Limb (tissue), 2 donors: Measurements from ENCODE around the gene DCLK3.

Experiments
- DNase-seq, 2 donors: peaks; one replicate each; pipeline ENCODE4 v3.0.0-alpha.2; 2016; ENCODE audit errors: extremely low spot score in 2 of 2

DCLK3 gene, protein sequence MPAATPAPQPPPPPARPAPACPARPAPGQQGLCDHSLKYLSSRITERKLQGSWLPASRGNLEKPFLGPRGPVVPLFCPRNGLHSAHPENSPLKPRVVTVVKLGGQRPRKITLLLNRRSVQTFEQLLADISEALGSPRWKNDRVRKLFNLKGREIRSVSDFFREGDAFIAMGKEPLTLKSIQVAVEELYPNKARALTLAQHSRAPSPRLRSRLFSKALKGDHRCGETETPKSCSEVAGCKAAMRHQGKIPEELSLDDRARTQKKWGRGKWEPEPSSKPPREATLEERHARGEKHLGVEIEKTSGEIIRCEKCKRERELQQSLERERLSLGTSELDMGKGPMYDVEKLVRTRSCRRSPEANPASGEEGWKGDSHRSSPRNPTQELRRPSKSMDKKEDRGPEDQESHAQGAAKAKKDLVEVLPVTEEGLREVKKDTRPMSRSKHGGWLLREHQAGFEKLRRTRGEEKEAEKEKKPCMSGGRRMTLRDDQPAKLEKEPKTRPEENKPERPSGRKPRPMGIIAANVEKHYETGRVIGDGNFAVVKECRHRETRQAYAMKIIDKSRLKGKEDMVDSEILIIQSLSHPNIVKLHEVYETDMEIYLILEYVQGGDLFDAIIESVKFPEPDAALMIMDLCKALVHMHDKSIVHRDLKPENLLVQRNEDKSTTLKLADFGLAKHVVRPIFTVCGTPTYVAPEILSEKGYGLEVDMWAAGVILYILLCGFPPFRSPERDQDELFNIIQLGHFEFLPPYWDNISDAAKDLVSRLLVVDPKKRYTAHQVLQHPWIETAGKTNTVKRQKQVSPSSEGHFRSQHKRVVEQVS

DNA sequence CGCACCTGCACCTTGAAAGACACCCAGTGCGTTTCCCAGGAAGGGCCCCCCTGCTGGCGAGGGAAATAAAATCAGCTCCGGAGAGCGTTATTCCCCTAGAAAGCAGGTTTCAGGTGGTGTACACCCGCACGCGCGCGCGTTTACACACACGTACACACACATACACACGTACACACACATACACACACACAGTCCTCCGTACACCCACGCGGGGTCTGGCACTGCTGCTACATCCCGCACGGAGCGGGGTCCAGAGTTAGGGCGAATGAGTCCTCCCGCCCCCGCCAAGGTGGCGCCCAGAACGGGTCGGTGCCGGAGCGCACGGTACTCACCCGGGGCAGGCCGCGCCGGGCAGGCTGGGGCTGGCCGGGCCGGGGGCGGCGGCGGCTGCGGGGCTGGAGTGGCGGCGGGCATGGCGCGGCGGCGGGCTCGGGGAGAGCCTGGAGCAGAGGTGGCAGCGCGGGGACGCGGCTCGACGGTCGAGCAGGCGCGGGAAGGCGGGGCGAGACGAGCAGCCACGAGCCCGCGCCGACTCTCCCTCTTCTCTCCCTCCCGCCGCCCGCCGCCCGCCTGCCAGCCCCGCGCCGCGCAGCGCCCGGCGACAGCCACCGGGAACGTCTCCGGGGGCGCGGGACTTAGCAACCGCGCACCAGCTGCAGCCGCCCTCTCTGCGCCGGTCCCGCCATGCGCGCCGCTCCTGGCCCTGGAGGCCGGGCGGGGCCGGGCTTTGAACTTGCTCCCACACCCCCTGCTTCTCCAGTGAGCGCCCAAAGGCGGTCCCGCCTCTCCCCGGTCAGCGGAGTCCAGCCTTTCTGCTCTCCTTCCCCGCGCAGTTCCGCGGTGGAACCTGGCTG is at the start of gene DCLK3:
TSS of gene DCLK3 (minus strand) at position 704 of the 854 bp plus-strand sequence. CDS start at position 414, 290 bp downstream.
- peak in 1 of 2 donors; percentile 64 for DNase-seq

DNA sequence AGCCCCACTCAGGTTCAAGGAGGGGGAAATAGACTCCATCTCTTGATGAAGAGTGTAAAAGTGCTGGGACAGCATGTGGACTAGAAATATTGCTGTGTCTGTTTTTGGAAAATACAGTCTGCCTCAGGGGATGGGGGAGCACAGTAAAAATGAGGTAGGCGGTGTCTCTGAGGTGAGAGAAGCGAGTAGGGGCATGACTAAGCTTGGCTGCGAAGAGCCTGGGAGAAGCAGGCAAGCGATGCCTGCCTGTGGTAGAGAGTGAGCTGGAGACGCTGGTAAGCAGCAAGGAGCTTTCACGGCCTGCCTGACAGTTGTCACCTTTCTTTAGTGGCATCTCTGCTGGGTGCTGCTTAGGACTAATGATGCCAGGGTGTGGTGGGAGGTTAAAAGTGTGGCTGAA is 49.0 kb upstream of the DCLK3 start:
- no peak for DNase-seq

- DNase-seq: no peak
Observed at GRCh38 chr3:36812240-36812639, 47.9 kb upstream of the DCLK3 start.

DNA sequence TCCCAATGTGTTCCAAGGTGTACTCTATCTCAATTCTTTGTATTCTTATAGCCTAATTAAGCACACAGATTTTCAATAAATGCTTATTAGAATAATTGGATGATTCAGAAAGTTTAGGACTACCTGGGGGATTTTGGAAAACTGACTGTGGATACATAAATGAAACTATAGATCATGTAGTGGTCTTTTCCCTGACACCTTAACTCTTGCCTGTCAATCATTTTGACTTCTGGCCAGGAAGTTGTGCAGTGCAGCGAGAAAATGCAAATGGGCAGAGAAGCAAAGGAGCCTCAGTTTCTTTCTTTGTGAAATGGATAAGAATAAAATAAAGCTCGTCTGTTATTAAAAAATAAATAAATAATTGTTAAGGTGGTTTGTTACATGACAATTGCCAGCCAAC is 47.4 kb upstream of the DCLK3 start:
- DNase-seq: no peak

DNA sequence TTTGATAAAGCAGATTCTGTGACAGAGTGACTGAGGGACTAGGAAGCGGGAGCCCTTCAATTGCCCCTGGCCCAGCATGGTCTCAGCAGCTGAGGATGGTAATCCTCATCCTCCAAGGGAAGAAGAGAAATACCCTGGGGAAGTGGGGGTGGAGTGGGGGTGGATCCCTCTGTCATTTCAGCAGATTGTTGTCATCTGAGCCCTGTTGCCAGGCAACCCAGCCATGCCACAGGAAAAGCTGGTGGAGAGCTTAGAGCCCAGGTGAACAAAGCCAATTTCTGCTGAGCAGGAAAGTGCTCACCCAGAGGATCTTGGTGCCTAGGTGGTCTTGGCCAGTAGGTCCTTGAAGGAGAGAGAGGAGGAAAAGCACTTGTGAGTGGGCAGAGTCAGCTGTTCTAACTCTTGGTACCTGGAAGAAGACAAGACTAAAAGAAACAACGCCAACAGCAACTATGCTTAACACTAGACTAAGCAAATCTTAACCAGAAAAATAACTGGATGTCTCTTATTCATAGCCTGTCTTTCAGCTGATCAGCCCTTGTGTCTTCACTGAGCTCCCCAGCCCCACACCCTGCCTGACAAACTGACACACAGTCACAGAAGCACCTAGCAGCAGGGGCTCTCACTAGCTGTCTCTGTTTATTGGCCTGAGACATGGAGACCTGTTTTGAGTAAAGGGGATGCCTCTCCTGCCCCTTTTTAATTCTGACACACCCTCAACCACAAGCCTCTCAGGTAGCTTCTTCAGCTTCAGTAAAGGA is 40.1 kb upstream of the DCLK3 start:
- DNase-seq: no peak

- DNase-seq: no peak
Observed at GRCh38 chr3:36803091-36803791, 38.9 kb upstream of the DCLK3 start.

GRCh38 chr3:36800533-36801116 is 36.3 kb upstream of the DCLK3 start:
- DNase-seq: no peak

DNA sequence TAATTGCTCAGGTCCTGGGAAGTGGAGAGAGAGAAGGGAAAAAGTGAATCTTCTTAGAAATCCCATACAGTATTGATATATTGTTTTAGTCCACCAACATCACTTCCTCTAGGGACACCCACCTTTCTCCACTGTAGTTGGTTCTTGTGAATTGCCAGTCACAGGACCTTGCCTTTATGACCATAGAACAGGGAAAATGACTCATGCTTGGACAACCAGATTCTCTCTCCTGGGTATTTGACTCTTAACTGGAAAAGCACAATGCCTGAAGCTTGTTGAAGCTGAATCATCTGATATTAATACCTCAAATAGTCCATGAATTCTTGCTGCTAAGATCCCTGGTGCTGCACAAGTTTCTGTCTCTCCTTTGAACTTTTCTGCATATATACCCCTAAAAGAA is 32.5 kb upstream of the DCLK3 start:
- no peak for DNase-seq

DNA sequence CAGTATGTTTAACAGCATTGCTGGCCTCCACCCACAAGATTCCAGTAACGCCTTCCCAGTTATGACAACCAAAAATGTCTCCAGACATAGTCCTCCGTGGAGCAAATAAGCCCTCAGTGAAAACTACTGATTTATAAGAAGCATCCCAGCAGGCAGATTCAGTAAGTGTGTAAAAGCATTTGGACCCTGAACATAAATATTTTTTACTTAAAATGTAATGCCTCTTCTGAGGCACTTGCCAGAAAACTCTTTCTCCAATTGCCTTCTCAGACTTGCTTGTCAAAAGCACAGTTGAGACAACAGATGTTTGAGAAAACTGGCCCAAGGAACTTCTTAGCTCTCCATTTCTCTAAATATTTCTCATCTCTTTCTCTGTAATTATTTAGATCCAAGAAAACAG is 31.8 kb upstream of the DCLK3 start:
- DNase-seq: no peak

DNA sequence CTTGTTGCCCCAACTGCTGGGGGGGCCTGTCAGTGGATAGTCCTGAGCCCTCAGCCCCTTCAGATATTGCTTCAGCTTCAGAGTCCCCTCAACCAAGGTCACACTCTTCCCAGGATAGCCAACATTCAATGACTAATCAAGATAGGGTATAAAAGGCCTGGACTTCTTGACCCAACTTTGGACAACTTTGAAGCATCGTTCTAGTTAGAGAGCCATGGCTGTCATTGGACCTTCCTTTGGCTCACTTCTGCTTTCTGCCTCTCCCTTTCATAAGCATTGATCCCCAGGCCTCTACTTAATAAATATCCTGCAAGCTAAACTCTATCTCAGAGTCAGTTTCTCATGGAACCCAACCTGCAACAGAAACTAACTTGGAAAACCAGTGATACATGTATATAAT is 31.3 kb upstream of the DCLK3 start:
- no peak for DNase-seq

DNA sequence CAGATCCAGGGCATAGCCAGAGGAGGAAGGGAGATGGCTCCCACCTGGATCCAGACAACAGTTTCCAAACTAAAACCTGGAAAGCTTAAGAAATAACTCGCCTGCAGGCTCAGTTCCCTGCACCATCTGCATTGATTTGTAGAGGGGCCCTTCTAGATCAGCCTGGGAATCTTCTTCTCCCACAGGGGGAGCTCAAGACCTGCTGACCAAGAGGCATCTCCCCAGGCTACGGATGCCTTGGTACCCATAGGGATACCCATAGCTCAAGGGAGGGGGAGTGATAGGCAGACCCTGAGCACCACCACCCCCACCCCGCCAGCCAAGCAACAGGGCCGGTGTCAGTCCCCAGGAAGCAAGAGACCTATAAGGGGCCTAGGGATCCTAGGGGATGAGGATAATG is 28.0 kb upstream of the DCLK3 start:
- DNase-seq: no peak

- no peak for DNase-seq
Observed at GRCh38 chr3:36790765-36791164, 26.4 kb upstream of the DCLK3 start.

- no peak for DNase-seq
Observed at GRCh38 chr3:36786921-36787890, 22.9 kb upstream of the DCLK3 start.

GRCh38 chr3:36784138-36784635 is 19.8 kb upstream of the DCLK3 start:
- DNase-seq: peak in 1 of 2 donors; percentile 27

- no peak for DNase-seq
Observed at GRCh38 chr3:36777424-36778218, 13.3 kb upstream of the DCLK3 start.

GRCh38 chr3:36776436-36776835 is 12.1 kb upstream of the DCLK3 start:
- DNase-seq: no peak

GRCh38 chr3:36774052-36774451 is 9.7 kb upstream of the DCLK3 start:
- no peak for DNase-seq

- DNase-seq: no peak
Observed at GRCh38 chr3:36771931-36772330, 7.6 kb upstream of the DCLK3 start.
